SK-N-SH (cell line): ENCODE results near the gene SNX3. TPM values are rescaled to one million over a fixed set of nuclear protein-coding genes. Genes with fewer than 3 reads are reported as not detected.
"Not testable (repeated sequence)": the region's sequence is repeated elsewhere in the genome, so short reads cannot be mapped to it uniquely, and the experiment has no call there.

Experiments
- CTCF ChIA-PET: fragments of 300-600, 350-600 bp; formaldehyde crosslinking; extraction: SDS; loops from one replicate; lab custom pipeline; 2021; lab: Yijun Ruan, JAX
- POLR2A ChIA-PET: fragments of 350-600 bp; sonication (Branson Sonifier 250); formaldehyde crosslinking; extraction: SDS; loops from one replicate; lab custom pipeline; 2020; ENCODE audit warnings: antibody characterized with exemption, inconsistent platforms; lab: Yijun Ruan, JAX
- DNase-seq: peaks from one replicate; pipeline ENCODE4 v3.0.0; 2012
- H2AFZ ChIP-seq: fragments of 200-600 bp; sonication (generic); 2 replicates; pipeline ENCODE4 v1.8.1; 2016; ENCODE audit warnings: antibody characterized with exemption, mild to moderate bottlenecking, low read depth
- H3F3A ChIP-seq: fragments of 200-600 bp; sonication (generic); replicated peaks from 2 replicates; pipeline ENCODE3; 2016; ENCODE audit warnings: antibody characterized with exemption, mild to moderate bottlenecking; ENCODE audit not compliant: insufficient read depth
- H3K27ac ChIP-seq, 2 experiments: fragments of 200-500 bp in 1 of 2; fragments of 200-600 bp in 1 of 2; sonication (Bioruptor generic) in 1 of 2; sonication (generic), shearing (Covaris generic) in 1 of 2; 2 replicates each; pipeline versions ENCODE4 v1.5.1 to v1.6.1; 2014 to 2016; ENCODE audit warnings: low read depth in 2 of 2, inconsistent platforms in 1 of 2, low read length in 1 of 2, mild to moderate bottlenecking in 1 of 2, mixed read lengths in 1 of 2
- H3K27me3 ChIP-seq: fragments of 200-600 bp; sonication (generic), shearing (Covaris generic); 2 replicates; pipeline ENCODE4 v1.6.1; 2016; ENCODE audit warnings: mixed run types; ENCODE audit not compliant: insufficient read depth
- H3K36me3 ChIP-seq, 2 experiments: fragments of 200-500 bp in 1 of 2; fragments of 200-600 bp in 1 of 2; sonication (Bioruptor generic) in 1 of 2; sonication (generic) in 1 of 2; replicated peaks in 1 of 2; 2 replicates each; pipeline versions ENCODE3 to v1.5.1; 2014 to 2016; ENCODE audit warnings: low read length in 1 of 2, mild to moderate bottlenecking in 1 of 2; ENCODE audit not compliant: insufficient read depth in 2 of 2, control insufficient read depth in 1 of 2
- H3K4me1 ChIP-seq, 2 experiments: fragments of 200-500 bp in 1 of 2; fragments of 200-600 bp in 1 of 2; sonication (Bioruptor generic) in 1 of 2; sonication (generic), shearing (Covaris generic) in 1 of 2; 2 replicates each; pipeline versions ENCODE4 v1.5.1 to v1.6.1; 2014 to 2016; ENCODE audit warnings: low read depth in 1 of 2, low read length in 1 of 2, mixed run types in 1 of 2; ENCODE audit not compliant: insufficient read depth in 2 of 2, control insufficient read depth in 1 of 2
- H3K4me2 ChIP-seq: fragments of 200-600 bp; sonication (generic), shearing (Covaris generic); 2 replicates; pipeline ENCODE4 v1.6.1; 2017; ENCODE audit warnings: mixed run types
- H3K4me3 ChIP-seq, 2 experiments: fragments of 200-500 bp in 1 of 2; fragments of 200-600 bp in 1 of 2; sonication (Bioruptor generic) in 1 of 2; sonication (generic), shearing (Covaris generic) in 1 of 2; 2 replicates each; pipeline versions ENCODE4 v1.5.1 to v1.8.1; 2014 to 2016; ENCODE audit warnings: low read depth in 2 of 2, inconsistent platforms in 1 of 2, low read length in 1 of 2, mild to moderate bottlenecking in 1 of 2, mixed read lengths in 1 of 2, moderate library complexity in 1 of 2
- H3K79me2 ChIP-seq: fragments of 200-600 bp; sonication (generic); 2 replicates; pipeline ENCODE4 v1.8.1; 2017; ENCODE audit warnings: mild to moderate bottlenecking; ENCODE audit not compliant: insufficient read depth
- H3K9ac ChIP-seq: fragments of 200-600 bp; sonication (generic); 2 replicates; pipeline ENCODE4 v1.6.1; 2017; ENCODE audit warnings: mixed run types
- H3K9me2 ChIP-seq: fragments of 200-600 bp; sonication (generic); 2 replicates; pipeline ENCODE4 v1.6.1; 2017; ENCODE audit warnings: mixed run types
- H3K9me3 ChIP-seq: fragments of 200-600 bp; sonication (generic); 2 replicates; pipeline ENCODE4 v1.6.1; 2017; ENCODE audit warnings: mixed run types, mild to moderate bottlenecking, moderate library complexity
- H4K20me1 ChIP-seq: fragments of 200-600 bp; sonication (generic); 2 replicates; pipeline ENCODE4 v1.6.1; 2017; ENCODE audit warnings: mild to moderate bottlenecking, mixed run types; ENCODE audit not compliant: insufficient read depth
- CHD2 ChIP-seq: fragments of 150-350 bp; IDR thresholded peaks from 2 replicates; pipeline ENCODE4 v1.6.1; 2018; ENCODE audit warnings: low read length; ENCODE audit not compliant: partially characterized antibody
- CTCF ChIP-seq: fragments of 200-600 bp; sonication (generic); IDR thresholded peaks from 2 replicates; pipeline ENCODE4 v1.6.1; 2017; ENCODE audit warnings: antibody characterized with exemption, mild to moderate bottlenecking, moderate library complexity
- EP300 ChIP-seq, 2 experiments: IDR thresholded peaks; 2 replicates each; pipeline versions ENCODE4 v1.4.0 to v1.6.1; 2012; ENCODE audit warnings: borderline replicate concordance in 1 of 2, low read depth in 1 of 2, low read length in 1 of 2
- FOXM1 ChIP-seq: IDR thresholded peaks from 2 replicates; pipeline ENCODE4 v1.4.0; 2012; ENCODE audit warnings: low read depth, mild to moderate bottlenecking
- GATA2 ChIP-seq: sonication (generic); formaldehyde crosslinking; IDR thresholded peaks from 2 replicates; pipeline ENCODE4 v1.5.0; 2020; ENCODE audit warnings: mild to moderate bottlenecking, missing genetic modification reagents
- MXI1 ChIP-seq: IDR thresholded peaks from 2 replicates; pipeline ENCODE4 v1.6.1; 2012; ENCODE audit warnings: mild to moderate bottlenecking, low read depth, low read length, improper control_type of control experiment
- PBX3 ChIP-seq: IDR thresholded peaks from 2 replicates; pipeline ENCODE4; 2012
- POLR2AphosphoS5 ChIP-seq: IDR thresholded peaks from 2 replicates; pipeline ENCODE4 v1.6.1; 2012; ENCODE audit warnings: low read depth, low read length
- RAD21 ChIP-seq: IDR thresholded peaks from 2 replicates; pipeline ENCODE4 v1.6.1; 2012; ENCODE audit warnings: mild to moderate bottlenecking, low read length
- RCOR1 ChIP-seq: fragments of 150-350 bp; IDR thresholded peaks from 2 replicates; pipeline ENCODE4 v1.6.1; 2017; ENCODE audit warnings: antibody characterized with exemption, low read length
- SMC3 ChIP-seq: IDR thresholded peaks from 2 replicates; pipeline ENCODE4 v1.6.1; 2012; ENCODE audit warnings: low read depth, low read length, improper control_type of control experiment
- TCF12 ChIP-seq: IDR thresholded peaks from 2 replicates; pipeline ENCODE4 v1.4.0; 2012
- TEAD4 ChIP-seq: IDR thresholded peaks from 2 replicates; pipeline ENCODE4 v1.4.0; 2012; ENCODE audit warnings: mild to moderate bottlenecking, borderline replicate concordance; ENCODE audit not compliant: insufficient read depth
- WGBS: methylation state at CpG from one replicate; pipeline ENCODE4 v1.1.6; 2017; ENCODE audit warnings: low lambda C conversion rate; 5-methylcytosine and 5-hydroxymethylcytosine counted together
- polyA plus RNA-seq, 3 experiments: library from polyadenylated mRNA; depleted of rRNA; stranded (reverse); fragments of >200 nt; gene quantifications; 2 replicates each; pipeline ENCODE4 v1.2.3, GENCODE V29; 2012

SNX3 gene
- polyA plus RNA-seq, 1 of the 3 experiments (the other 2 are of a cell fraction) = 105 TPM

DNA sequence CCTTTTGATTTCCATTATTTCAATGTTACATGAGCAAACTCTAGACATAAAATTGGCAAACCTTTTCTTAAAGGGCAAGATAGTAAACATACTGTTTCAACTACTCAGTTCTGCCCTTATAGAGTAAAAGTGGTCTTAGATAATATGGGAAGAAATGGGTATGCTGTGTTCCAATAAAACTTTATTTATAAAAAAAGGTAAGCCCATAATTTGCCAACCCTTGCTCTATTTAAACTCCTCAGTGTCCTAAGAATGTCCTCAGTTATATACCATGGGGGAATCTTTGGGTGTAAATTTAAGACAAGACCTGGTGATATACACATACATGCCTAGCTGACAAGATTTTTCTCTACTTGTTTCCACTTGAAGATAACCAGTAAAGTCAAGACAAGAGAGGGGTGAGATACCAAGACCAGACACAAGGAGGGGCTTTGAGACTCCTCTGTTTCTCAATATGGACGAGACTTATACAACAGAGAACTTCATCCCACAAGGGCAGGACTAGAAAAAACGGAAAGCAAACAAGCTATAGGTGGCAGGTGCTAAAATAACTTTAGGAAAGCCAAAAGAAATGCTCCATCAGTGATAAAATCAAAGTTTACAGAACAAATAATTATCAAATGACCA is 10.5 kb downstream of the SNX3 start:
- no peak overlapping the region for H3K4me3 ChIP-seq
- H3K9me2 ChIP-seq = no peaks in the 10 kb centered on the region
- H3K9me3 ChIP-seq = no peaks in the 10 kb centered on the region
- WGBS = 91% methylated on average over 2 of the region's 2 CpGs
- peak; percentile 51 for TF ChIP-seq CTCF
- no peak for TF ChIP-seq EP300 (IDR thresholded peaks at IDR 0.05; ENCODE audit: borderline replicate concordance in 1 of 2, low read depth in 1 of 2, low read length in 1 of 2)
- TF ChIP-seq, all 33 proteins: peak for 1
- CTCF ChIA-PET = interaction anchor here (0.6 kb wide), 1 partner anchor 11 kb away, joined by 3 read pairs; the partner anchor contains the start of gene SNX3
- Histone ChIP-seq H3K9ac (no peak overlapping the region), H3K4me2 (no peak overlapping the region), H3F3A (no peaks in the 10 kb centered on the region), H3K36me3 (peaks cover 0 to 7% of the 10 kb centered on the region in 2 experiments), H4K20me1 (peaks cover 26% of the 10 kb centered on the region), H3K27ac (no peak overlapping the region), H3K79me2 (peaks cover 96% of the 10 kb centered on the region), H2AFZ (no peak overlapping the region), H3K27me3 (no peaks in the 10 kb centered on the region), H3K4me1 (peaks cover 0 to 19% of the 10 kb centered on the region in 2 experiments; a peak in 2 of 4 replicates)
- DNase-seq = no peak
- POLR2A ChIA-PET = interaction anchor here (1.6 kb wide), 1 partner anchor 10 kb away, joined by 4 read pairs; the partner anchor contains the start of gene SNX3

DNA sequence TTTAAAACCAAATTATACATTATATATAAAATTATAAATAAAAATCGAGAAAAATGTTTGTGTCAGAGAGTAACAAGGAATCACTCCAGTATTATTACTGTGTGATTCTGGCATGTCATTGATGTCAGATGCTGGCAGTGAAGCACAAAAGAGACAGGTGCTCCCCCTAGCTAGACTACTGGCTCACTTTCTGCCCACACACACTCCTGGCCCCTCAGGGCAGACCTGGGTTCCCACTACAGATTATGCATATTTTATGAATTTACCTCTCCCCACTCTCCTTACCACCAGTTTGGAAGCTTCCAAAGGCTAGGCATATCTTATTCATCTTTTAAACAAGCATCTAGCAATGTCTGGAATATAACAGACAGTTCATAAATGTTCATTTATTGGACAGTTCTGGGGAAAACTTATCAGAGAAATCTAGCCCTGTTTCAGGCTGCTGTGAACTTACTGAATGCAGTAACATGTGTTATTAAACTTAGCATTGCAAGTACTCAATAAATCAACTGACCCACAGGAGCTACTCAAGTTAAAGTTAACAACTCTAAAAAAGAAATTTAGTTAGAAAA is 12.8 kb downstream of the SNX3 start:
- H3K27ac ChIP-seq = peak overlapping the region in 1 of 2 experiments; percentile 58; a peak in 2 of 4 replicates
- WGBS = 20% methylated on average over 1 of the region's 1 CpG
- peaks cover 84% of the 10 kb centered on the region for H3K79me2 ChIP-seq
- peak; percentile 53 for TF ChIP-seq RAD21
- TF ChIP-seq EP300 (IDR thresholded peaks at IDR 0.05; ENCODE audit: borderline replicate concordance in 1 of 2, low read depth in 1 of 2, low read length in 1 of 2) = peak in 1 of 2 experiments; percentile 93; a peak in 2 of 4 replicates
- peak; percentile 13; the same call in 1 of the 2 replicates for TF ChIP-seq PBX3
- peak; percentile 28; the same call in 1 of the 2 replicates for TF ChIP-seq SMC3
- TF ChIP-seq TCF12 = peak; percentile 25; the same call in 1 of the 2 replicates
- TF ChIP-seq TEAD4 = no peak
- TF ChIP-seq POLR2AphosphoS5 = no peak
- TF ChIP-seq GATA2 (CRISPR knock-in tag) = peak; percentile 98
- TF ChIP-seq MXI1 = peak; percentile 46; the same call in 1 of the 2 replicates
- TF ChIP-seq RCOR1 = peak; percentile 81
- TF ChIP-seq FOXM1 = no peak
- no peak for TF ChIP-seq CTCF
- peak; percentile 64 for TF ChIP-seq CHD2
- H3K4me2 ChIP-seq = no peak overlapping the region
- ChIA-PET POLR2A (interaction anchor here (0.7 to 0.8 kb wide), 2 partner anchors 13 to 839 kb away, joined by 3 to 4 read pairs; partner anchors contain the start of gene SNX3), CTCF (interaction anchor here (0.7 to 2.7 kb wide), 6 partner anchors 10 to 244 kb away, joined by 3 to 10 read pairs (median 5); partner anchors contain the start of gene SNX3)
- H3K9me3 ChIP-seq = no peaks in the 10 kb centered on the region
- H3K36me3 ChIP-seq = peaks cover 0 to 16% of the 10 kb centered on the region in 2 experiments
- H3K9ac ChIP-seq = no peak overlapping the region
- H2AFZ ChIP-seq = no peak overlapping the region
- no peak overlapping the region for H3K4me3 ChIP-seq
- peak; percentile 64 for DNase-seq
- H4K20me1 ChIP-seq = peaks cover 30% of the 10 kb centered on the region
- no peaks in the 10 kb centered on the region for H3F3A ChIP-seq
- no peaks in the 10 kb centered on the region for H3K9me2 ChIP-seq
- H3K27me3 ChIP-seq = no peaks in the 10 kb centered on the region
- H3K4me1 ChIP-seq = peaks cover 0 to 8% of the 10 kb centered on the region in 2 experiments; a peak in 2 of 4 replicates

DNA sequence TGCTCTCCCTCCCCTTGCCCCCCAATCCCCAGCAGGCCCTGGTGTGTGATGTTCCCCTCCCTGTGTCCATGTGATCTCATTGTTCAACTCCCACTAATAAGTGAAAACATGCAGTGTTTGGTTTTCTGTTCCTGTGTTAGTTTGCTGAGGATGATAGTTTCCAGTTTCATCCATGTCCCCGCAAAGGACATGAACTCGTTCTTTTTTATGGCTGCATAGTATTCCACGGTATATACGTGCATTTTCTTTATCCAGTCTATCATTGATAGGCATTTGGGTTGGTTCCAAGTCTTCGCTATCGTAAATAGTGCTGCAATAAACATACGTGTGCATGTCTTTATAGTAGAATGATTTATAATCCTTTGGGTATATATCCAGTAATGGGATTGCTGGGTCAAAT is 15.7 kb downstream of the SNX3 start:
- H3K27me3 ChIP-seq, H3K9ac ChIP-seq: not testable (repeated sequence)
- peaks cover 20% of the 10 kb centered on the region for H4K20me1 ChIP-seq

More for the DNA sequence above, 15.7 kb downstream of the SNX3 start:
- DNase-seq, CTCF ChIA-PET, H2AFZ ChIP-seq, H3K4me2 ChIP-seq, H3K4me3 ChIP-seq, H3K27ac ChIP-seq, H3K9me2 ChIP-seq, POLR2A ChIA-PET, H3F3A ChIP-seq, H3K4me1 ChIP-seq, H3K9me3 ChIP-seq: not testable (repeated sequence)
- Histone ChIP-seq H3K79me2 (peaks cover 78% of the 10 kb centered on the region), H3K36me3 (peaks cover 0 to 25% of the 10 kb centered on the region in 2 experiments)
- WGBS = 98% methylated on average over 7 of the region's 7 CpGs
